22Rv1 (cell line): ENCODE results near the gene ATN1.

Experiments
- H3K27ac ChIP-seq: fragments of 450-650 bp; 2 replicates; pipeline ENCODE4 v1.5.1; 2017
- CTCF ChIP-seq: fragments of 450-650 bp; IDR thresholded peaks from 2 replicates; pipeline ENCODE4 v1.5.1; 2017; ENCODE audit warnings: mild to moderate bottlenecking
- ZFX ChIP-seq: fragments of 450-650 bp; IDR thresholded peaks from 2 replicates; pipeline ENCODE4 v1.6.1; 2017; ENCODE audit warnings: antibody characterized with exemption, borderline replicate concordance

ATN1 gene

DNA sequence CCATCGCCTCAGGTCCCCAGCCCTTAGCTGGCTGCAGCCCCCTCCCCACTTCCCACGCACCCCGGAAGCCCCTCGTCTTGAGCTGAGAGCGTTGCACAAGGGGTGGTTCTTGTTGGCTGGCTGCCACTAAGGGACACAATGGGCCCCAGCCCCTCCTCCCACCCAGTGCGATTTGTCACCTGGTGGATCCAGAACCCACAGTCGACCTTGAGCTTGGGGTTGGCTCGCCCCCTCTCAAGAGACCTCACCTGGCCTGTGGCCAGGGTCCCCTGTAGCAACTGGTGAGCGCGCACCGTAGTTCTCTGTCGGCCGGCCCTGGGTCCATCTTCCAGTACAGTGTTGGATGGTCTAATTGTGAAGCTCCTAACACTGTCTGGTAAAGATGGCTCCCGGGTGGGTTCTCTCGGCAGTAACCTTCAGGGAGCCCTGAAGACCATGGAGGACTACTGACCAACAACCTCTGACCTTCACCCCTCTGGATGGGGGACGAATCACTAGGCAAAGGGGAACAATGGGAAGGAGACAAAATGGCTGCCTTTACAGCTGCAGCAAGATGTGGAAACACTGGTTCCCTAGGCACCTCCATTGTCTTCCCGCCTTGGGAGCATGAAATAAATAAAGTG lies 36.1 kb downstream of the ATN1 start:
- TF ChIP-seq CTCF = no peak
- TF ChIP-seq ZFX = no peak
- peak overlapping the region; percentile 100 for H3K27ac ChIP-seq

DNA sequence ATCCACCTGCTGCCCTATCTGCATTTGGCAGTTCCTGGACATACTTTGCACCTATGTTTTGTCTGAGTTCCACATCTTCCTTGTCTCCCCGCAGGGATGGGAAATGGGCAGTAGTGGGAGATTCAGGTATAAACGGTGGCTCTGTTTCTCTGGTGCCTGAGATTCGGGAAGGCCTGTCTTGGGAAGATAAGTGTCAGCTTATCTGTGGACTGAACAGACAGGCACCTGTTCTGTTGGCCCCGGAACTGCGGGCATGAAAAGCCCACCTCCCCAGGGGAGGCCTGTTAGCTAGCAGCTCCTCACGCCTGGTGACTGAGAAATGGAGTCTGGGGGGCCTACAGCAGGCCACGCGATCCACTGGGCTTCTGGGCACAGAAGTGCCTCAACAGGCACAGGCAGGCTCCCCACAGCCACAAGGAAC lies 36.9 kb downstream of the ATN1 start:
- TF ChIP-seq ZFX = no peak
- TF ChIP-seq CTCF = no peak

GRCh38 chr12:6965026-6965661 lies 37.4 kb downstream of the ATN1 start:
- peak overlapping the region; percentile 100 for H3K27ac ChIP-seq

More for the DNA sequence above, 36.9 kb downstream of the ATN1 start:
- H3K27ac ChIP-seq = peak overlapping the region; percentile 100

GRCh38 chr12:6965714-6966113 lies 38.0 kb downstream of the ATN1 start:
- TF ChIP-seq CTCF = no peak
- no peak for TF ChIP-seq ZFX
- peak overlapping the region; percentile 100 for H3K27ac ChIP-seq

More at GRCh38 chr12:6965026-6965661, 37.4 kb downstream of the ATN1 start:
- TF ChIP-seq ZFX (no peak), CTCF (peak; percentile 100)

DNA sequence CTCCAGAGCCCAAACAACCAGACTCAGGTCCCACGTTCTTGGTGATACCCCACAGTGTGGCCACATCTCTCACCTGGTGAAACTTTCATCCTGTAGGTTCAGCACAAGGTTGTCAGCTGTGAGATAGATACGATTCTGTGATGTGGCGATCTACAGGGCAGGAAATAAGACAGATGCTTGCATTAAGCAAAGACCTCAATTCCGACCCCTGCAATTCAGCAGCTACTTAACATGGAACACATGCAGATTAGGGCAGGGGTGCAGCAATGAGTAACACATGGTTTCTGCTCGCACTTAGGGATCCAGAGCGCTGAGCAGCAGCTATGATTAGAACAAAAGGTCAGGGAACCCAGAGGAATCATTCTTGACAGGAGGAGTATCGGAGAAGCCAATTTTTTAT lies 38.6 kb downstream of the ATN1 start:
- peak overlapping the region; percentile 100 for H3K27ac ChIP-seq

DNA sequence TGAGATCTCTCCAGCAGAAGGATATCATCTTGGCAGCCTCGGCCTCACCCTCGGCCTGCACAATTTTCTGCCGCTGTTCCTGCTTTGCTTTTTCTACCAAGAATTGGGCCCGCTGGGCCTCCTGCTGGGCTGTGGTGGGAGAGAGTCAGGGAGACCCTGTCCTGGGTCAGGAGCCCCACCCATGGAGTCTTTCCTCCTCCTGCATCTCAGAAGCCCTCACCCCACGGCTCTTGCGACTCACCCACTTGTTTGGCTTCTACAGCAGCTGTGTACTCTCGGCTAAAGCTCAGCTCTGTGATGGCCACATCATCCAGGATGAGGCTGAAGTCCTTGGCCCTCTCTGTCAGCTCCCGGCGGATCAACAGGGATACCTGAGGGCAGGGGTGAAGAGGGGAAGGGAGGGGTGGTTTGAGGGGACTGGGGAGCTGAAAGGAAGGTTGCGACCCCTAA lies 39.9 kb downstream of the ATN1 start:
- TF ChIP-seq CTCF = no peak
- H3K27ac ChIP-seq = peak overlapping the region; percentile 100

More for the DNA sequence above, 38.6 kb downstream of the ATN1 start:
- TF ChIP-seq ZFX (no peak), CTCF (no peak)

DNA sequence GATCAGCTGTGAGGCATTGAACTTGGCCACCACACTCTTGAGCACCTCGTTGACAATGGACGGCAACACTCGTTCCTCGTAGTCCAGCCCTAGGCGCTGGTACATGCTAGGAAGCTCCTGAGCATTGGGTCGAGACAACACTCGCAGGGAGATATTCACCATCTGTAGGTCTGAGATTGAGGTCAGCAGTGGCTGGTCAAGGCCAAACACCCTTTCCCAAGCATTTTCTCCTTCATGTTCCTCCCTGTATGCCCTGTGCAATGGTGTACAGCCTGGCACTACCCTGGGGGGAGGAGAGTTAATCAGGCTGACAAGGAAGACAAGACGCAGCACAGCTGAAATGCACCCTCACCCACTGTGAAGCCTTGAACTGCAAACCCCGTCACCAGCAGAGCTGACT lies 40.7 kb downstream of the ATN1 start:
- TF ChIP-seq CTCF (no peak), ZFX (no peak)
- H3K27ac ChIP-seq = peak overlapping the region; percentile 100
